Mononuclear cell (primary cell): Measurements from ENCODE around the gene CCL22. TPM values are rescaled to one million over a fixed set of nuclear protein-coding genes. Genes with fewer than 3 reads are reported as not detected.
"Not testable (repeated sequence)": the region's sequence is repeated elsewhere in the genome, so short reads cannot be mapped to it uniquely, and the experiment has no call there.

Source experiments
- H3K27me3 ChIP-seq: 2 replicates; pipeline ENCODE4 v1.6.0; 2011; ENCODE audit warnings: low read length, control low read depth; ENCODE audit not compliant: insufficient read depth
- H3K4me1 ChIP-seq: 2 replicates; pipeline ENCODE4 v1.5.1; 2011; ENCODE audit warnings: mild to moderate bottlenecking, low read length, control low read depth; ENCODE audit not compliant: insufficient read depth
- H3K4me3 ChIP-seq: 2 replicates; pipeline ENCODE4 v1.5.1; 2011; ENCODE audit warnings: mild to moderate bottlenecking, low read length, moderate library complexity
- H3K9me3 ChIP-seq: 2 replicates; pipeline ENCODE4 v1.5.1; 2011; ENCODE audit warnings: low read depth, mild to moderate bottlenecking, control low read depth, low read length
- total RNA-seq: library from RNA; depleted of rRNA; stranded (reverse); fragments of >200 nt; gene quantifications from one replicate; pipeline ENCODE4 v1.2.3, GENCODE V29; 2012

The CCL22 gene
- total RNA-seq, 1 donor, result not detected

GRCh38 chr16:57391300-57391699 is 32.7 kb downstream of the CCL22 start:
- H3K9me3 ChIP-seq, result no peaks in the 10 kb centered on the region
- peaks cover 5% of the 10 kb centered on the region for H3K27me3 ChIP-seq

GRCh38 chr16:57391708-57392107 is 33.1 kb downstream of the CCL22 start:
- H3K4me1 ChIP-seq, result no peaks in the 10 kb centered on the region
- no peak overlapping the region for H3K4me3 ChIP-seq
- no peaks in the 10 kb centered on the region for H3K9me3 ChIP-seq
- peaks cover 5% of the 10 kb centered on the region for H3K27me3 ChIP-seq

More at GRCh38 chr16:57391300-57391699, 32.7 kb downstream of the CCL22 start:
- Histone ChIP-seq H3K4me3 (no peak overlapping the region), H3K4me1 (no peaks in the 10 kb centered on the region)

GRCh38 chr16:57392694-57393093 is 34.1 kb downstream of the CCL22 start:
- Histone ChIP-seq H3K4me1 (no peaks in the 10 kb centered on the region), H3K27me3 (peaks cover 5% of the 10 kb centered on the region), H3K4me3 (no peak overlapping the region), H3K9me3 (no peaks in the 10 kb centered on the region)

GRCh38 chr16:57394444-57394843 is 35.9 kb downstream of the CCL22 start:
- H3K4me1 ChIP-seq, result no peaks in the 10 kb centered on the region
- H3K9me3 ChIP-seq, result no peaks in the 10 kb centered on the region
- no peak overlapping the region for H3K4me3 ChIP-seq
- H3K27me3 ChIP-seq, result peaks cover 3% of the 10 kb centered on the region

- Histone ChIP-seq H3K9me3 (no peaks in the 10 kb centered on the region), H3K4me1 (no peaks in the 10 kb centered on the region), H3K4me3 (no peak overlapping the region), H3K27me3 (peaks cover 3% of the 10 kb centered on the region)
These were observed 36.4 kb downstream of the CCL22 start for GRCh38 chr16:57395026-57395425.

GRCh38 chr16:57396786-57397185 is 38.2 kb downstream of the CCL22 start:
- Histone ChIP-seq H3K9me3 (no peaks in the 10 kb centered on the region), H3K4me1 (no peaks in the 10 kb centered on the region), H3K27me3 (peaks cover 3% of the 10 kb centered on the region), H3K4me3 (no peak overlapping the region)

GRCh38 chr16:57397493-57397892 is 38.9 kb downstream of the CCL22 start:
- H3K9me3 ChIP-seq, H3K4me3 ChIP-seq, H3K4me1 ChIP-seq, H3K27me3 ChIP-seq: not testable (repeated sequence)

GRCh38 chr16:57401943-57402640 is 43.5 kb downstream of the CCL22 start:
- Histone ChIP-seq H3K4me3 (no peak overlapping the region), H3K27me3 (no peaks in the 10 kb centered on the region), H3K9me3 (no peaks in the 10 kb centered on the region), H3K4me1 (peaks cover 7% of the 10 kb centered on the region)

- no peaks in the 10 kb centered on the region for H3K9me3 ChIP-seq
- H3K4me3 ChIP-seq, result no peak within 1 kb of the TSS
- H3K27me3 ChIP-seq, result no peaks in the 10 kb centered on the region
- H3K4me1 ChIP-seq, result peaks cover 12% of the 10 kb centered on the region
These were observed 45.6 kb downstream of the CCL22 start, which contains the start of gene CCL17 for GRCh38 chr16:57403965-57404817. Gene CCL17, plus strand, starts transcription at chr16:57404767. Its CDS starts 9,166 bp downstream, at chr16:57413933.

GRCh38 chr16:57405097-57405496 is 46.5 kb downstream of the CCL22 start:
- Histone ChIP-seq H3K9me3 (no peaks in the 10 kb centered on the region), H3K4me3 (no peak overlapping the region), H3K4me1 (peaks cover 15% of the 10 kb centered on the region), H3K27me3 (no peaks in the 10 kb centered on the region)

- Histone ChIP-seq H3K4me1 (peaks cover 15% of the 10 kb centered on the region), H3K4me3 (no peak overlapping the region), H3K27me3 (no peaks in the 10 kb centered on the region), H3K9me3 (no peaks in the 10 kb centered on the region)
These were observed 48.3 kb downstream of the CCL22 start for GRCh38 chr16:57406881-57407280.

- H3K4me3 ChIP-seq, result no peak overlapping the region
- H3K9me3 ChIP-seq, result no peaks in the 10 kb centered on the region
- H3K27me3 ChIP-seq, result no peaks in the 10 kb centered on the region
- peaks cover 15% of the 10 kb centered on the region for H3K4me1 ChIP-seq
These were observed 49.2 kb downstream of the CCL22 start for GRCh38 chr16:57407521-57408353.

GRCh38 chr16:57409065-57409464 is 50.5 kb downstream of the CCL22 start:
- no peak overlapping the region for H3K4me3 ChIP-seq
- H3K4me1 ChIP-seq, result peaks cover 19% of the 10 kb centered on the region
- H3K9me3 ChIP-seq, result no peaks in the 10 kb centered on the region
- no peaks in the 10 kb centered on the region for H3K27me3 ChIP-seq

GRCh38 chr16:57409870-57410587 is 51.4 kb downstream of the CCL22 start:
- H3K4me1 ChIP-seq, result peaks cover 19% of the 10 kb centered on the region
- no peaks in the 10 kb centered on the region for H3K9me3 ChIP-seq
- H3K4me3 ChIP-seq, result no peak overlapping the region
- no peaks in the 10 kb centered on the region for H3K27me3 ChIP-seq
